GM23248 (cell line): ENCODE results near the gene CACNA1B. TPM values are rescaled to one million over a fixed set of nuclear protein-coding genes. Genes with fewer than 3 reads are reported as not detected.
"Not testable (repeated sequence)": the region's sequence is repeated elsewhere in the genome, so short reads cannot be mapped to it uniquely, and the experiment has no call there.

Source experiments
- DNase-seq: peaks from one replicate; pipeline ENCODE4 v3.0.0-alpha.2; 2015
- H2AFZ ChIP-seq: fragments of 200-600 bp; sonication (generic); 2 replicates; pipeline ENCODE4 v1.6.1; 2016; ENCODE audit warnings: antibody characterized with exemption
- H3F3A ChIP-seq: fragments of 200-600 bp; sonication (generic); 2 replicates; pipeline ENCODE4 v1.6.1; 2016; ENCODE audit warnings: mild to moderate bottlenecking, antibody characterized with exemption, mixed run types; ENCODE audit not compliant: insufficient read depth
- H3K27ac ChIP-seq: fragments of 200-600 bp; sonication (generic); 2 replicates; pipeline ENCODE4 v1.5.1; 2016; ENCODE audit warnings: mild to moderate bottlenecking
- H3K27me3 ChIP-seq: fragments of 200-600 bp; sonication (generic); replicated peaks from 2 replicates; pipeline ENCODE4 v1.6.1; 2016; ENCODE audit warnings: mild to moderate bottlenecking; ENCODE audit not compliant: insufficient read depth
- H3K36me3 ChIP-seq: fragments of 200-600 bp; sonication (generic); 2 replicates; pipeline ENCODE4 v1.6.1; 2016; ENCODE audit warnings: low read depth, mild to moderate bottlenecking
- H3K4me1 ChIP-seq: fragments of 200-600 bp; sonication (generic); 2 replicates; pipeline ENCODE4 v1.6.1; 2016; ENCODE audit warnings: mild to moderate bottlenecking; ENCODE audit not compliant: insufficient read depth
- H3K4me2 ChIP-seq: fragments of 200-600 bp; sonication (generic); one replicate; pipeline ENCODE4 v1.6.1; 2016; ENCODE audit warnings: mild to moderate bottlenecking; ENCODE audit not compliant: unreplicated experiment
- H3K4me3 ChIP-seq: fragments of 200-600 bp; sonication (generic); 2 replicates; pipeline ENCODE4 v1.5.1; 2016; ENCODE audit warnings: mild to moderate bottlenecking
- H3K79me2 ChIP-seq: fragments of 200-600 bp; sonication (generic); 2 replicates; pipeline ENCODE4 v1.6.1; 2016; ENCODE audit warnings: mild to moderate bottlenecking; ENCODE audit not compliant: insufficient read depth
- H3K9ac ChIP-seq: fragments of 200-600 bp; sonication (generic); 2 replicates; pipeline ENCODE4 v1.6.1; 2016; ENCODE audit warnings: mild to moderate bottlenecking
- H3K9me2 ChIP-seq: fragments of 200-600 bp; sonication (generic); 2 replicates; pipeline ENCODE4 v1.6.1; 2016; ENCODE audit warnings: mixed run types, mild to moderate bottlenecking, moderate library complexity; ENCODE audit not compliant: insufficient read depth
- H3K9me3 ChIP-seq: fragments of 200-600 bp; sonication (generic); one replicate; pipeline ENCODE4 v1.6.1; 2017; ENCODE audit warnings: low read depth
- H4K20me1 ChIP-seq: fragments of 200-600 bp; sonication (generic); 2 replicates; pipeline ENCODE4 v1.6.0; 2016; ENCODE audit not compliant: insufficient read depth
- EZH2 ChIP-seq: fragments of 200-600 bp; sonication (generic); IDR thresholded peaks from 2 replicates; pipeline ENCODE4 v1.6.1; 2018; ENCODE audit warnings: antibody characterized with exemption, mild to moderate bottlenecking; ENCODE audit not compliant: insufficient read depth, poor library complexity, severe bottlenecking
- EZH2phosphoT487 ChIP-seq: fragments of 200-600 bp; sonication (generic); IDR thresholded peaks from 2 replicates; pipeline ENCODE4 v1.6.1; 2018; ENCODE audit warnings: antibody characterized with exemption, moderate library complexity, mild to moderate bottlenecking, low read depth; ENCODE audit not compliant: insufficient read depth
- whole genome bisulfite sequencing, 2 experiments: methylation state at CpG; one replicate each; pipeline ENCODE4 v1.1.6; 2015 to 2017; ENCODE audit warnings: low lambda C conversion rate in 2 of 2, low coverage in 1 of 2; ENCODE audit errors: missing lambda C conversion rate in 2 of 2; 5-methylcytosine and 5-hydroxymethylcytosine counted together
- in situ Hi-C: fragments of 300-500 bp; cut with MboI; formaldehyde crosslinking; loops from 2 replicates; pipeline ENCODE4 v1.15.0; 2020
- polyA plus RNA-seq: library from polyadenylated mRNA; unstranded; fragments of >200 nt; fragmentation: Nextera tagmentation; extraction: Ambion mirVana; gene quantifications from 2 replicates; pipeline ENCODE4 v1.2.1, GENCODE V29; 2016
- total RNA-seq: library from RNA; depleted of rRNA; stranded (reverse); fragments of >200 nt; shearing (Covaris generic); gene quantifications from 2 replicates; pipeline ENCODE4 v1.2.3, GENCODE V29; 2014

CACNA1B gene
- total and polyA plus RNA-seq, 2 experiments from 2014 or later, result not detected

DNA sequence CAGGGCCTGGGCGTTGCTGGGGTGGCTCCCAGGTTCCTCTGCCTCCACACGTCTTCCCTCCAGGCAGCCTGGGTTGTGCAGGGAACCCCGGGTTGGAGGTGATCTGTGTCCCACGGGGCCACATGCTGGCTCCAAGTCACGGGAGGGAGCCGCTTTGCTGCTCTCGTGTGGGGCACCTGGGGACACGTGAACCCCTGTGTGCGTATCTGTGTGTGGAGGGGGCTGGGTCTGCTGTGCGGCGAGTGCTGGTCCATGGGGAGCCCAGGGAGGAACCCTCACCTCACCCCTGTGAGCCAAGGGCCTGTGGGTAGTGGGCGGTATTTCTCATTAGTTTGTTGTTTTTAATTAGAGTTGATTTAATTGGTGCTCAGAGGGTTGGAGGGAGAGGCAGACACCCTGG is 7.5 kb downstream of the CACNA1B start:
- H4K20me1 ChIP-seq, H3K27ac ChIP-seq, H2AFZ ChIP-seq, DNase-seq, H3K36me3 ChIP-seq, H3K9me2 ChIP-seq, in situ Hi-C loops, H3K4me2 ChIP-seq, H3K4me1 ChIP-seq, H3K79me2 ChIP-seq, H3K9me3 ChIP-seq, H3K4me3 ChIP-seq, H3K9ac ChIP-seq, H3F3A ChIP-seq, H3K27me3 ChIP-seq: not testable (repeated sequence)
- 61 to 70% methylated on average over 9 to 10 of the region's 12 CpGs for WGBS, 2 experiments

GRCh38 chr9:137888621-137889020 is 11.0 kb downstream of the CACNA1B start:
- H3K9me2 ChIP-seq, H3K9me3 ChIP-seq, H3F3A ChIP-seq, DNase-seq, H3K27ac ChIP-seq, H4K20me1 ChIP-seq, H3K27me3 ChIP-seq, H3K4me3 ChIP-seq, H3K36me3 ChIP-seq, in situ Hi-C loops, H2AFZ ChIP-seq, H3K79me2 ChIP-seq, H3K4me1 ChIP-seq, H3K4me2 ChIP-seq, H3K9ac ChIP-seq: not testable (repeated sequence)
- WGBS, 2 experiments, result 60 to 69% methylated on average over 10 to 12 of the region's 12 CpGs

DNA sequence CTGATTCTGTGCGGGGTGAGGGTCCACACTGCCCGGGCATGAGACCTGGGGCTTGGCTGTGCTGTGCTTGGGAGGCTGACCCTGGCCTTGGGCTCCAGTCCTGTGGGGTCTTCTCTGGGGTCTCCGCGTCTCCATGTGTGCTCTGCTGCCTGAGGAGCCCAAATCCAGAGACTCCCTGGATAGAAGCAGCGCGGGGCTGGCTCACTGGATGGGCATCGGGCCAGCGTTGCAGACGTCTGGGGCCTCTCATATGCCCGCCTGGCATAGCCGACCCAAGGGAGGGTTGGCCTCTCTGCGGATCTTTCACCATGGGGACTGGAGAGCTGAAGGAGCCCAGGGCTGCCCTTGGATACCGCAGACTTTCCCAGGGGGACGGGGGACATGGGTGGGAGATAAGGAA is 12.4 kb downstream of the CACNA1B start:
- H3K27ac ChIP-seq, H3F3A ChIP-seq, H3K4me2 ChIP-seq, H3K36me3 ChIP-seq, H2AFZ ChIP-seq, in situ Hi-C loops, H3K9me2 ChIP-seq, H3K27me3 ChIP-seq, H4K20me1 ChIP-seq, H3K9me3 ChIP-seq, H3K4me3 ChIP-seq, H3K79me2 ChIP-seq, DNase-seq, H3K4me1 ChIP-seq, H3K9ac ChIP-seq: not testable (repeated sequence)
- 44 to 60% methylated on average over 6 to 12 of the region's 14 CpGs for WGBS, 2 experiments

DNA sequence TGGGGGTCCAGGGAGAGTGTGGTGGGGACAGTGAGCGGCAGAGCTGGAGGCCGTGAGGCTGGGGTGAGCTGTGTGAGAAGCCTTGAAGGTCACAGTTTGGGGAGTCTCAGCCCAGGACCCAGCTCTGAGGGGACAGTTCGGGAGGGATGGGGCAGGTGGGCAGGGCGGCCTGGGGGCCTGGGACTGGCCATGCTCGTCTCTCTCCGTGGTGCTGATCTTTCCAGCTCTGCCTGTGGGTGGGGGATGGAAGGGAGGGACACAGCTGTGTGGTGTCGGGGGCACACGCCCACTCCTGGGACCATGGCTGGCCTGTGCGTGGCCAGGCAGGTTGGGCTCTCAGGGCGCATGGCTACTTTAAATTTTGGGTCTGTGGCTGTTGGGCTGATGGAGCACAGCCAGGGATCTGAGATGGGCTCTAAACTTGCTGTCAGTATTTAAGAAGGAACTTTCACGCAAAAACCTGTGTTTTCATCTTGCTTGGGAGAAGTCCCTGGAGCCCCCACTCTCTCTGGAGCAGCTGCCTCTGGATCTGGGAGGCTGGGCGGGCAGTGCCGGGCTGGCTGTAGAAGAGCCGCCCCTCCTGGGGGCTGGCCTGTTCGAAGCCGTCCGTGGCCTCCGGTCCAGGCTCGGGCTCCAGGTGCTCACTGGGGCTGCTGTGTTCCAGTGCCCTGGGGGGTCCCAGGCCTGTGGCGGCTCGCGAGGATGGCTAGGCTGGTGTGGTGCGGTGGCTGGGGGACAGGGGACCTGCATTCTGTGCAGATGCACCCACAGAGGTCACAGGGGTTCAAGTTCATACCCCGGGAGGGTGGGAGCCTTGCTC is 13.4 kb downstream of the CACNA1B start:
- DNase-seq, H3K4me2 ChIP-seq, H3K79me2 ChIP-seq, H3F3A ChIP-seq, H3K9ac ChIP-seq, H3K27me3 ChIP-seq, H2AFZ ChIP-seq, H3K36me3 ChIP-seq, H3K9me2 ChIP-seq, H3K27ac ChIP-seq, in situ Hi-C loops, H3K4me1 ChIP-seq, H3K4me3 ChIP-seq, H4K20me1 ChIP-seq, H3K9me3 ChIP-seq: not testable (repeated sequence)
- WGBS, 2 experiments, result 37 to 54% methylated on average over 15 to 19 of the region's 24 CpGs

DNA sequence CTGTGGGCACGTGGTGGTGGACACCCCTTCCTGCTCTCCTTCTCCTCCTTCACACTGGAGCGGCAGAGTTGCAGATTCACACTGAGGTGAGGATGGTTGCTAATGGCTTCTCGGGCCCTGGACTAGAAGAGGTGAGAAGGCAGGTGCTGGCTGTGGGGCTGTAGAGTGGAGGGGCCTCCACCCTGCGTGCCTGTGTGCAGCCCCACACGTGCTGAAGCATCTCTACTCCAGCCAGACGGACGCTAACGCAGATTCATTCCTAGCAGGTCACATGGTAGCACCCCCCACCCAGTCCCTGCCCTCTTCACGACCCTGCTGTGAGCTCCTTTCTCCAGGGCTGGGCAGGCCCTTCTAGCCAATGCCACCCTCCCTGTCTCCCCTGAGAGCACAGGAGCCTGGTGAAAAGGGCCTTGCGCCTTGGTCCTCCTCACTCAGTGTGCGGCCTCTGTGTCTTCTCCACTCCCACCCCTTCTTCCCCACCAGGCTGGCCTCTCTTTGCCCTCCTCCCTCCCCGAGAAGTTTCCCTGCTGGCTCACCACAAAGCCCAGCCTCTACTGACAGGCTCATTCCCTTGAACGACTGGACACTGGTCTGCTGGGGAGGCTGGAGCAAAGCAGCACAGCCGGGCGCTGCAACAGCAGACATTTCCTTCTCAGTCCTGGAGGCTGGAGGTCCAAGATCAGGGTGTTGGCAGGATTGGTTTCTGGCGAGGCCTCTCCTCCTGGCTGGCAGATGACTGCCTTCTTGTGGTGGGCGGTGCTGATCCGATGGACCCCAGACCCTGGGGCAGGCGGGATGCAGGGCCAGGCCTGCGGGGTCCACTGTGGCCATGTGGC is 14.2 kb downstream of the CACNA1B start:
- Histone ChIP-seq H3K9me2 (no peaks in the 10 kb centered on the region), H3K9ac (no peak overlapping the region), H3K79me2 (no peaks in the 10 kb centered on the region), H3K36me3 (no peaks in the 10 kb centered on the region), H3K27me3 (no peaks in the 10 kb centered on the region), H3K4me1 (no peaks in the 10 kb centered on the region), H4K20me1 (no peaks in the 10 kb centered on the region), H3K9me3 (no peaks in the 10 kb centered on the region), H3K4me2 (no peak overlapping the region), H3K4me3 (no peak overlapping the region), H3F3A (no peaks in the 10 kb centered on the region), H2AFZ (no peak overlapping the region), H3K27ac (no peak overlapping the region)
- no peak for DNase-seq
- in situ Hi-C loops, result no loop called here
- 27 to 33% methylated on average over 16 to 20 of the region's 20 CpGs for WGBS, 2 experiments
- TF ChIP-seq EZH2 (no peak), EZH2phosphoT487 (no peak)
